ENCODE measurements around the gene WWOX.

GRCh38 chr16:79053577-79053976 lies 954.1 kb downstream of the WWOX start:
- TF ChIP-seq, protein P1, sequence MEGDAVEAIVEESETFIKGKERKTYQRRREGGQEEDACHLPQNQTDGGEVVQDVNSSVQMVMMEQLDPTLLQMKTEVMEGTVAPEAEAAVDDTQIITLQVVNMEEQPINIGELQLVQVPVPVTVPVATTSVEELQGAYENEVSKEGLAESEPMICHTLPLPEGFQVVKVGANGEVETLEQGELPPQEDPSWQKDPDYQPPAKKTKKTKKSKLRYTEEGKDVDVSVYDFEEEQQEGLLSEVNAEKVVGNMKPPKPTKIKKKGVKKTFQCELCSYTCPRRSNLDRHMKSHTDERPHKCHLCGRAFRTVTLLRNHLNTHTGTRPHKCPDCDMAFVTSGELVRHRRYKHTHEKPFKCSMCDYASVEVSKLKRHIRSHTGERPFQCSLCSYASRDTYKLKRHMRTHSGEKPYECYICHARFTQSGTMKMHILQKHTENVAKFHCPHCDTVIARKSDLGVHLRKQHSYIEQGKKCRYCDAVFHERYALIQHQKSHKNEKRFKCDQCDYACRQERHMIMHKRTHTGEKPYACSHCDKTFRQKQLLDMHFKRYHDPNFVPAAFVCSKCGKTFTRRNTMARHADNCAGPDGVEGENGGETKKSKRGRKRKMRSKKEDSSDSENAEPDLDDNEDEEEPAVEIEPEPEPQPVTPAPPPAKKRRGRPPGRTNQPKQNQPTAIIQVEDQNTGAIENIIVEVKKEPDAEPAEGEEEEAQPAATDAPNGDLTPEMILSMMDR (IDR thresholded peaks at IDR 0.05 in 8 of 11, conservative IDR thresholded peaks at IDR 0.05 in 3 of 11) = no peak
- no peak for TF ChIP-seq POLR2A (IDR thresholded peaks at IDR 0.05)
